ENCODE measurements around the gene ANK2. TPM values are rescaled to one million over a fixed set of nuclear protein-coding genes. Genes with fewer than 3 reads are reported as not detected.

The ANK2 gene
- total and polyA plus RNA-seq, 2 of the 13 experiments (the other 11 are each of a cell fraction or from before 2014, with no cell fraction given): 2.7 to 15.1 TPM

- TF ChIP-seq BORCS8-MEF2B (CRISPR knock-in tag; IDR thresholded peaks at IDR 0.05) (peak; percentile 36; the same call in 1 of the 2 replicates), ZBTB49 (CRISPR knock-in tag; IDR thresholded peaks at IDR 0.05; ENCODE audit: borderline replicate concordance) (no peak), MATR3 (CRISPR knock-in tag; IDR thresholded peaks at IDR 0.05) (no peak), ZNF12 (CRISPR knock-in tag; IDR thresholded peaks at IDR 0.05) (peak; percentile 60; the same call in 1 of the 2 replicates), THAP7 (CRISPR knock-in tag; IDR thresholded peaks at IDR 0.05) (0 out of 2 replicates have a peak, but pooled peaks have one; percentile 53), ZBTB26 (CRISPR knock-in tag; IDR thresholded peaks at IDR 0.05; ENCODE audit: borderline replicate concordance) (0 out of 2 replicates have a peak, but pooled peaks have one; percentile 21), ZNF709 (CRISPR knock-in tag; IDR thresholded peaks at IDR 0.05) (no peak), ASH2L (IDR thresholded peaks at IDR 0.05; ENCODE audit: insufficient read length, low read depth, low read length) (peak; percentile 29), E2F1 (CRISPR knock-in tag; IDR thresholded peaks at IDR 0.05) (no peak), GLI4 (CRISPR knock-in tag; IDR thresholded peaks at IDR 0.05; ENCODE audit: borderline replicate concordance) (no peak; the same call in 1 of the 2 replicates), TRIM24 (CRISPR knock-in tag; IDR thresholded peaks at IDR 0.05) (no peak), CBX2 (IDR thresholded peaks at IDR 0.05; ENCODE audit: low read depth, low read length) (no peak), CBX2 (CRISPR knock-in tag; IDR thresholded peaks at IDR 0.05; ENCODE audit: low read depth) (no peak), TFAP4 (IDR thresholded peaks at IDR 0.05; ENCODE audit: borderline replicate concordance, low read depth) (peak; percentile 74; the same call in 1 of the 2 replicates), RFX3 (CRISPR knock-in tag; IDR thresholded peaks at IDR 0.05) (no peak), ZNF446 (CRISPR knock-in tag; IDR thresholded peaks at IDR 0.05) (no peak), ZFP41 (CRISPR knock-in tag; IDR thresholded peaks at IDR 0.05; ENCODE audit: borderline replicate concordance) (no peak), ZZZ3 (CRISPR knock-in tag; IDR thresholded peaks at IDR 0.05; ENCODE audit: borderline replicate concordance) (no peak), IRF9 (CRISPR knock-in tag; IDR thresholded peaks at IDR 0.05; ENCODE audit: borderline replicate concordance) (no peak), ZFP62 (CRISPR knock-in tag; IDR thresholded peaks at IDR 0.05) (no peak), SP4 (CRISPR knock-in tag; IDR thresholded peaks at IDR 0.05) (peak; percentile 50; the same call in 1 of the 2 replicates), HCFC1 (IDR thresholded peaks at IDR 0.05; ENCODE audit: low read depth, low read length) (no peak)
Observed at GRCh38 chr4:113145519-113146291, 96.3 kb downstream of the ANK2 start (continued).
